GM19452 (cell line): Measurements from ENCODE around the gene HDAC4.
"Not testable (repeated sequence)": the region's sequence is repeated elsewhere in the genome, so short reads cannot be mapped to it uniquely, and the experiment has no call there.

Source experiments
- ATAC-seq: cut with Tn5 transposase; IDR thresholded peaks from one replicate; pipeline ENCODE4 v1.9.1; 2021; ENCODE audit not compliant: unreplicated experiment

Gene HDAC4

DNA sequence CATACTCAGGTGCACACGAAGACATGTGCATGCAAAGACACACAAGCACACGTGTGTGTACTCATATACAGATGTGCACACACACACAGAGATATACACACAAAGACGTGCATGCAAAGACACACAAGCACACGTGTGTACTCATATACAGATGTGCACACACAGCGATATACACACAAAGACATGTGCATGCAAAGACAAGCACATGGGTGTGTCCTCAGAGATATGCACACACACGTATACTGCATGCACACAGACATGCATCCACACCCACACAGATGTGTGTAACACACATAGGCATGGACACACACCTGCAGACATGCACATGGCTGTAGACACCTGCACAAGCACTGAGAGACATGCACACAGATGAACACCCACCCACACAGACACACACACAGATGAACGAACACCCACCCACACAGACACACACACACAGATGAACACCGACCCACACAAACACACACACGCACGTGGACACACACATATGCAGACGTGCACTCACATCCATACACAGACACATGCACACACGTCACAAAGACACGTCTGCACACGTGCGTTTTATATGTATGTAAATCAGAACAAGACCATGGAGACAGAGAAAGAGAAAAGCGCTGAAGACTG lies 321.0 kb downstream of the HDAC4 start:
- no peak for ATAC-seq

DNA sequence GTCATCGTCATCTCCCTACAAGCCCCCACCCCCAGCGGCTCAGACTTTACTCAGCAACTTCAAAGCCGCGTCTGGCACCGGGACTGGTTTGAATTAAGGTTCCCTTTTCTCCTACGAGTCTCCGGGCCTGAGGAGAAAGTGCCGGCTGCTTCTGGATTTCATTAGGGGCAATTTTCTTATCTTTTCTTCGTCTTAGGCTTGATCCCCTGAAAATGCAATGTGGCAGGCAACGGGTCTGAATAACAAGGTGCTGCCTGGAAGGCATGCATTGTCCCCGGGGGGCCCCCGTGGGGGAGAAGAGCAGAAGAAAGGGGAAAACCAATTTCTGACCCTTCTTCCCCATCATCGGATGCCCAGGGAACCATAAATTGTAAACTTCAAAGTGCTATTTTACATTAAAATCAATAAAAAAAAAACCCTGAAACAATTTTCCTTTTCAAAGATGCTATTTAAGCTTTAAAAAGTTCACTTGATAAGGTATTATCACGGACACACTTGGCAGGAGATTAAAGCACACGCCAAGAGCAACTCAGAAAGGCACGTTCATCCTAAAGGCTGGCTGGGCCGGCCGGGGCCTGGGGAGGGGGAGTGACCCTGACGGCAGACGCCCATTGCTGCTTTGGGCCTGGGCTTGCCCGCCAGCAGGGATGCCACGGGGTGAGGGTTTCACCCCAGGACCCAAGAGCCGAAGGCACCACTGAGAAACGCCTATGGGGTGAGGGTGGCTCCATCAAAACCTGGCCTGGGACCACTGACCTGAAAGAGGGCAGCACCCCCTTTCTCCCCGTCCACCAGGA lies 322.5 kb downstream of the HDAC4 start:
- no peak for ATAC-seq

DNA sequence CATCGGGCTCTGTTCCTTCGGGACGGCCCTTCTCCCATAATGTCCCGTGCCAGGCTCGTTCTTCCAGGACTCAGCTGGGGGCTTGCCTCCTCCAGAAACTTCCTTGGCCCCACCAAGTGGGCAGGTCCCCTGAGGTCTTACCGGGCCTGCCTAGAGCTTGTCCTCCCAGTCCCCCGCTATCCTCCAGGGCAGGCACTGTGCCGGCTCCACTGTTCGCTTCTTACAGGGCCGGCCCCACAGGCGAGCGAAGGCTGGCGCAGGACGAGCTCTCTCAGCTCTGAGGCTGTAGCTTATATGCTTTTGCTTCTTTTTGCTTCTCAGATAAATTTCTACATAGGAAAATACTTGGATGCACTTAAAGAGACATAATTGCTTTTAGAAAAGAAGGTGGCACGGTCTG lies 323.6 kb downstream of the HDAC4 start:
- ATAC-seq, result no peak

DNA sequence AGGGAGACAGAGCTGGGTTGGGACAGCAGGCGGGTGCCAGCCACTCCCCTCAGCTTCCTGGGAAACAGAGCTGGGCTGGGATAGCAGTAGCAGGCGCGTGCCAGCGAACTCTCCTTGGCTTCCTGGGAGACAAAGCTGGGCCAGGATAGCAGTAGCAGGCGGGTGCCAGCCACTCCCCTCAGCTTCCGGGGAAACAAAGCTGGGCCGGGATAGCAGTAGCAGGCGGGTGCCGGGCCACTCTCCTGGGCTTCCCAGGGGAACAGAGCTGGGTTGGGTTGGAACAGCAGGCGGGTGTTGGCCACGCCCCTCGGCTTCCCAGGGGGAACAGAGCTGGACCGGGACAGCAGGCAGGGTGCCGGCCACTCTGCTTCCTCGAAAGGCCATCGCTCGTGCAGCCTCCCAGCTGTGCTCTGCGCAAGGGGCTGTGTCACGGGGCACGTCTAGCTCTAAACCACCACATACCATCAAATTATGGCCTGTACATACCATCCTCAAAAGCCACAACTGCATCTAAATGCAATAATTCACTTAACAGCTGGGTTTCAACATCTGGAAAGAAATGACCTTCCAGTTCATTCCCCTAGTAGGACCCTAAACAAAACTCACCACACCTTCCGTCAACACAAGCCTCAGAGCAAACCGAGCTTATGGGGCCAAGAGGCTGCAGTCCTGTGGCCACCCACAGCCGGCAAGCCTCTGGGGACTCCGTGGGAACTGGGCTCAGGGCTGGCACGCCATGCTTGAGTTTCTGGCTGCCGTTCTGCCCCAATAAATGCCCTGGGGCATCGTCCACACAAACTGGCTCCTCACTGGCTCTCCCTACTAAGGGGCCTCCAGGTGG lies 324.7 kb downstream of the HDAC4 start:
- no peak for ATAC-seq

DNA sequence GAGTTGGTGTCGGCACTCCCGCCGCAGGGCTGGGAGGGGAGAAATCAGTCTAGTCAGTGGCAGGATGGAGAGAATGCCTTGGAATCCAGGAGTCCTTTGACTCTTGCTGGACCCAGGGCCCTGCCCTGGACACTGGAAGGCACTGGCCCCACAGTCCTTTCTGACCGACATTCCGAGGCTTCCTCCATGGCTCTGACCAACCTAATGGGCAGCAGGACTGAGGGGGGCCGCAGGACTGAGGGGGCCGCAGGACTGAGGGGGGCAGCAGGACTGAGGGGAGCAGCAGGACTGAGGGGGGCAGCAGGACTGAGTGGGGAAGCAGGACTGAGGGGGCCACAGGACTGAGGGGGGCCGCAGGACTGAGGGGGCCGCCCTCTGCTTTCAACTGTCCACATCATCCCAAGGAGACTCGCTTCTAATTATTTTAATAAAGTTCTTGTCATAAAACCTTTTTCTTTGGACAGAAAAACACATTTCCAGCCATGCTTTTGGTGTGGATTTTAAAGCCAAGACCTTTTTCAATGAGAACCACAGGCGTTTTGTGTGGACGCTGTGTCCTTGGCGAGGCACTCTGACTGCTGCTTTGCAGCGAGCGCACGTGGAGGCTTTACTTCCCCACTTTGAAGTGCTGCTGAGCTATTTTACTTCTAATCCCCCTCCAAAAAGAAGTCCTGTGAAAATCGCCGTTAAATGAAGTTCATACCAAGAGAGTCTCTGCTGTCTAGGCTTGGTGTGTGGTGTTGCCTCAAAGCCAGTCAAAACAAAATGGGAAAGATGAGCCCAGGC lies 326.9 kb downstream of the HDAC4 start:
- ATAC-seq, result no peak

DNA sequence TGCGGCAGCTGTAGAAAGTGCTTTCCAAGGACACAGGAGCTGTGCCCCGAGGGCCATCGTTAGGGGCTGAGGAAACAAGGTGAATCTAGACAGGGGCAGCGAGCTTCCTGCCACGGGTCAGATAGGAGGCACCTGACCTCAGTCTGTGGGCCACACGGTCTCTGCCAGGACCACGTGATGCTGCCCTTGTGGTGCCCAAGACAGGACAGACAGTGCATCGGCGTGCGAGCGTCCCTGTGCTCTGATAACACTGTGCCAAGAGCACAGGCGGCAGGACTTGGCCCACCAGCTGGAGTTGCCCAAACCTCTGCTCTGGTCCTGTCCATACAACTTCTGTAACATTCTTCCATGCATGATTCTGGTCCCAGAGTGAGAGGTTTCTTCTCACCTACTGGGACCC lies 327.6 kb downstream of the HDAC4 start:
- no peak for ATAC-seq

DNA sequence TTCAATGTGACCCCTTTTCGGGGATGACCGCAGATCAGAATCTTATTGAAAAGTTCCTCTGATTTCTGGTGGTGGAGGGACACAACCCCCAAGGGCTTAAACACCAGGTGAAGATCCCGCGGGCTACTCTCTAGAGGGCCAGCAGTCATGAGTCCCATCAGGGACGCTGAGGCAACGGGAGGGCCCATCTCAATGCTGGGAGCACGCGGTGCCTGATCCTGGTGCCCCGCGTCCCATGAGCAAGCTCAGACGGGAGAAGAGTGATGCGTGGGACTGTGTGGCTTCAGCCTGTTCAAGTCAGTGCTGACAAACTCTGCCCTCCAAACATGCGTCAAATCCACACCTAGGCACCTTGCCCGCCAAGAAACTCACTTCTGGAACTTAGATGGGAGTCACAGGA lies 328.0 kb downstream of the HDAC4 start:
- no peak for ATAC-seq

DNA sequence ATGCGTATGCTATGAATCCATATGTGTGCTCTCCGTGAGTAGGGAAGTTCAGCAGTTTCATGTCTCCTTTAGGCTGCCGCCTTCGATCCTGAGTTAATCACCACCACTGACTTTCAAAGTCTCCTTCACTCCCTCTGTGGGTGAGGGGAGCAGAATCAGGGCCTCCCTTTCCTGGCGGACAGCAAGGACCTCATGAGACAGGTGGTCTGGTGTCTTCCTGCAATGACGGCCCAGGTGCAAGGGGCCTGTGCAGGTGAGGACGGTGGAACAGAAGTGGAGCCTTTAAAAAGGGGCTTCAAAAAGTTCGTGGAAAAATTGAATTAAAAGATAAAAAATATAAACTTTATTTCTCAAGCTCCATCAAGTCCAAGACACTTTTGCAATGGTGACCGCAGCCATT lies 330.4 kb downstream of the HDAC4 start:
- ATAC-seq, result no peak

DNA sequence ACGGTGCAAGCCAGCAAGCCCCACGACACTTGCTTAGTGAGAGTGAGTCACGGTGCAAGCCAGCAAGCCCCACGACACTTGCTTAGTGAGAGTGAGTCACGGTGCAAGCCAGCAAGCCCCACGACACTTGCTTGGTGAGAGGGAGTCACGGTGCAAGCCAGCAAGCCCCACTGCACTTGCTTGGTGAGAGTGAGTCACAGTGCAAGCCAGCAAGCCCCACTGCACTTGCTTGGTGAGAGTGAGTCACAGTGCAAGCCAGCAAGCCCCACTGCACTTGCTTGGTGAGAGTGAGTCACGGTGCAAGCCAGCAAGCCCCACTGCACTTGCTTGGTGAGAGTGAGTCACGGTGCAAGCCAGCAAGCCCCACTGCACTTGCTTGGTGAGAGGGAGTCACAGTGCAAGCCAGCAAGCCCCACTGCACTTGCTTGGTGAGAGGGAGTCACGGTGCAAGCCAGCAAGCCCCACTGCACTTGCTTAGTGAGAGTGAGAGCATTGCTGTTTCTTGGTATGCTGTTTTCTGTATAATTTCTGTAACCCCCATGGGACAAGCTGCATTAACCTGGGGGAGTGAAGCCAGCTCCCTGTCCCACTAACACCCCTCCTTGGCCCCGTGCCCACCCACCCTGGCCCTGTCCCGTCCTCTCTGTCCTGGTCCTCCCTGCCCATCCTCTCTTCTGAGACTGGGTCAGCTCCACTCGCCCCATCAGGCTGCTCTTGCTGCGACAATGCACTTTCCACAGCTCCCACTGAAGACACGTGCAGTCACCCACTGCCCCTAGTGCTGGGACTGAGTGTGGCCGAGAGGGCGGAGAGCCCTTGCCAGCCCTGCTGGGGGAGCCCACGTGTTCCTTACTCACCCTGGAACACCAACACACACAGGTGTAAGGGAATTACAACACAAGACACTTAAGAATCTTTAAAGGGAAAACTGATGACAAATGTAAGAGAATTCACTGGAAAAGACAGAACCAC lies 331.2 kb downstream of the HDAC4 start:
- ATAC-seq, result not testable (repeated sequence)

DNA sequence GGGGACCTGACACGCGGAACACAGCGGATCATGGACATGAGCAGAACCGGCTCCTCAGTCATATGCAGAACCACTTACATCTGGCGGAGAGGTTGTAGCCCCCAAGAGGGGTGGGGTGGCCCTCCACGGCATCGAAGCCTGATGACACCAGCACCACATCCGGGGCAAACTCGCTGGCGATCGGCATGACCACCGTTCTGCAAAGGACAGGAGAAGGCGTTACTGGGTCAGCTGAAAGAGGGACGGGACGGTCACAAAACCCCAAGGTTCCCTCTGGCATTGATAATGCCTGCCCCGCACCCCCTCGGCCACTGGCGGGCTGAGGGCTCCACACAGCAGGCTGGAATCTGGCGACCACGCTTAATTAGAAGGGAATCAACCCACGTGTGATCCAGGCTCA lies 332.4 kb downstream of the HDAC4 start:
- ATAC-seq, result no peak

DNA sequence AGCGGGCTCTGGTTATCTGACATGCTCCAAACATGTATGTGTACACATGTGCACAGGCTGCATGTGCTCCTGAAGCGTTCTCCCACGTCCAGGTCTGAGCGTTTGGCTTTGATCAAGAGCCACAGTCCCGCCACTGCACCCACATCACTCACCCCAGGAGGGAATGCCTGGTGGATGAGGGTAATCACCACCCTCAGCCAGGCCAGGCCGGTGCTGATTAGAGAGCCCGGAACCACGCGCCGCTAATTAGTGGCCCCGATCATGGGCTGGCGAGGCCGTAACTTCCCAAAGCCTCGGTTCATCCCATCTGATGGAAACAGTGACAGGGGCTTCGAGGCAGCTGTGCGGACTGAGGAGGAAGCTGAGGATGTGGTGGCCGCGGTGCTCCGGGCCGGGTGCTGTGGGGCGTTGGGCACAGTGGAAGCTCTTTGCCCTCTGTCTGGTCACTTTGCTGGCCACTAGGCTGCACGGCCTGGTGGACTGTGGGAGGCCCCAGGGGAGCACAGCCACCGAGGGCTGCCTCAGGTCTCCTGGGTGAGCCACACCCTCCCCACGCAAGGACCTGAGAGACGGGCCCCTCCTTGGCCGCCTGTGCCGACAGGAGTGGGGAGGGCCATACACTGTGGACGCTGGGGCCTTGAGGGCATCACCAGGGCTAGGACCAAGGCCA lies 333.5 kb downstream of the HDAC4 start:
- no peak for ATAC-seq

DNA sequence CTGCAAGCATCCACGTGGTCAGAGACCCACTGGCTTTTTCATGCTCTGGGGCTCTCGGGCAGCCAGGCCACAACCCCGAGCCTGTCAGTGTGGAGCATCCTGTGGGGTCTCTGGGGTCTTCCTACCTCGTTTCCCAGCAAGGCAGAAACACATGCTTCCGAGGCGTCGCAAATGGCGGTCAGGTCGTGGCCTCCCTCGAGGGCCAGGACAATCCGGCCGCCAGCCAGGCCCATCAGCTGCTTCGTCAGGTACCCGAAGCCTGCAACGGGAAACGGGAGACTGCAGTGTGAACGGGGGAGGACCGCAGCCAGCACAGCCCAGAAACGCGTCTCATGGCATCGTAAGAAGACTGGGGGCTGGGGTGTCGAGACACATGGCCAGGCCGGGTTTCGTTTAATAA lies 334.2 kb downstream of the HDAC4 start:
- no peak for ATAC-seq

DNA sequence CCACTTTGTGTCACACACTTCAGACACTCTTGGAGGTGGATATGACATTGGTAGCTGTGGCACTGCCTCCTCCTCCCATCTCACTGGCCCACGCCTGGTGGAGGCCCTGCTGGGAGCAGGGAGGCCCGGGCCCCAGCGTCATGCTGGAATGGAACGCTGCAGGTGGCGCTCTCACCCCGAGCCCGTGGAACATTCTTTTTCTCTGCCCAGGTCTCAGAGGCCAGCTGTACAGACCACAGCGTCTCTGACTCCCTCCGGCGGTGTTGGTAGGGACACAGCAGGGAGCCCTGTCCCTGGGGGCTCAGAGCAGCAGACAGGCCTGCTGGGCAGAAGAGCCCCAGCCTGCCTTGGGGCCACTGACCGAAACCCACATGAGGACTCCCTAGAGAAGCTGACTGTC lies 334.9 kb downstream of the HDAC4 start:
- no peak for ATAC-seq

DNA sequence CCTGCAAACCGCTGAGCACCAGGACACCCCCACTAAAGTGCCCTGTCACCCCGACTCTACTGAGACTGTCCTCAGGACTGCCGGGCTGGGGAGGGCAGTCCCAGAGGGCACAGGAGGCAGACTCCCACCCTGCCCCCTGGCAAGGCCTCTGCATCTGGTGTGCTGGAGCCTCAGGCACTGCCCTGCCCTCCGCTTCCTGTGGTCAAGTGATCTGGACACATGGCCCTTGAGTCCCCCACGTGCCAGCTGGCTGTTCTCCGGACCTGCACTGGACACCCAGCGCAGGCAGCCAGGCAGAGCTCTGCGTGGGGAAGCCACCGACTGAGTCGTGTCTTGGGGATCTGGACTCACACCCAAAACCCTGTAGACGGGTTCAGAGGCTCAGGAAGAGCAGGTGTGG lies 335.3 kb downstream of the HDAC4 start:
- no peak for ATAC-seq

DNA sequence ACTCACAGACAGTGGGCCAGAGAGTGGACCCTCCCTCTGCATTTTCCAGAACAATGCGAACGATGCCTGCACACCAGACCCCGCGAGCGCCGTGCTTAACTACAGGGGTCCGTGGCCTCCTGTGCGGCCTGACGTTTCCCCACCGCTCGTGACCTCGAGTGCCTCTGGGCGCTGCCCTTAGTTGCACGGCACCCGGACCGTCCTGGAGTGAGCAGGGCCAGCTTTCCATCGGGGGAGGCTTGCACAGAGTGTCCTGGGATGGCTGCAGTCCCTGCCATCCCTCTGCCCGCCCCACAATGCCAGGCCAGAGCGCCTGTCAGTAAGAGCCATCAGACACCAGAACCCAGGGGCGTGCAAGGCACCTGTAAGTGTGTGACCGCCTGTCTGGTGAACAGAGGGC lies 335.9 kb downstream of the HDAC4 start:
- ATAC-seq, result no peak

DNA sequence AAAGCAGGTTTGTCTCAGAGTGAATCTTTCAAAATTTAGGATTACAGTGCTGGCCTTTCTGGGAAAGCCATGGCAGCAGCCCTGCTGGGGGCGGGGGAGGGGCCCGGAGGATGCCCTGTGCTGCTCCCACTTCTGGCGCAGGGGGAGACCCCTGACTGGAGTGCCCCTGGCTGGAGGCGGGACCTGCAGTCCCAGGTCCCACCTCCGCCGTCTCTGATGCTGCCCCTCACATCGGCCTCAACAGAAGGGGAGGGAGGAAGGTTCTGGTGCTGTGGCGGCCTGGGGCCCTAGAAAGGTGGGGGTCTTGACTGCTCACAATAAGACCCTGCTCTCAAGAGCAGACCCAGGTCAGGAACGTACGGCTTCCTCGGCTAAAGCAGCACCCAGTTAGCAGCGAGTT lies 336.6 kb downstream of the HDAC4 start:
- no peak for ATAC-seq

DNA sequence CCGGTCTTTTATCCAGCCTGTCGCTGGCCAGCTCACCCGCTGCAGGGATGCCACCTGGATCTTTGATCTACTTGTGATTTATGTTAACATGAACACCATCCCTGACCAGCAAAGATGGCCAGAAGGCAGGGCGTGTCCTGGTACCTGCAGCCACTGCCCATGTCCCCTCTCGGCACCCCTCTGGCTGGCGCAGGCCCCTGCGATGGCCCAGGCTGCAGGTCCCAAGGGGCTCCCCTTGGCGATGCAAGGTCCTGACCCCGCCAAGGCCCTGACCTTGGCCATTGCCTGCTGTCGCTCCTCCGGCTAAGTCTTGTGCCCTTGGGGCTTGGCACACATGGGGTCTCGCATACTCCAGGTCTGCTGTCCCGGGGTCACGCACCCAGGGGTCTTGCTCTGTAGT lies 338.1 kb downstream of the HDAC4 start:
- ATAC-seq, result no peak

DNA sequence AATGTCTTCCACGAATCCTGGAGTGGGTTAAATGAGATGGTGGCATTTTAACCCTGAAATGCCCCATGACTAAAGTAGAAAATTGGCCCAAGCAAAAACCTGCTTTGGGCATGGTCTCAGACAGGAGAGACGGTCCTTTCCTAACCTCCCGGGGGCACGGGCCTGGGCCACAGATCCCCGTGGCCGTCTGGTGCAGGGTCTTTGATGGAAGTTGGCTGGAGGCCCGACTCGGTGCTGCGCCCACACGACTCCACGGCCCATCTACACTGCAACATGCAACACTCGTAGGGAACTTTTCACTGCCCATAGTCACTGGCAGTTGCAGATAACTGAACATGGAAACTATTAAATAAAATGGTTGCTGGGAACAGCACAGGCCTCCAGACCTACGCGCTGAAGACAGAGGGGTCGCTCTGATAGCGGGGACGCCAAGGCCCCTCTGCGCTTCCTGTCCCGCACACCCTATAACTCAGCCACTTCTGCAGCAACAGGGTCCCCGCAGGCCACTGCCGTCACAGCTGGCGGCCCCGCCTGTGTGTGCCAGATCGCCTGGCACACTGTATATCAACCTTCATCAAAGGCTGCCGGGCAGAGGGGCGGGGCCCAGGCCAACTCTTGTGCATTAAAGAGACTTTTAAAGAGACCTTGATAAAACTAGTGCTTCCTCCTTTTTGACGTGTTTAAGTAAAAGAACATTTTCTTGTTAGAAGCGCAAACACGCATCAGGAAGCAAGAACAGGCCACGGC lies 338.8 kb downstream of the HDAC4 start:
- ATAC-seq, result no peak
